Stomach (tissue), 8 donors: ENCODE measurements around the gene PRODH2. TPM values are rescaled to one million over a fixed set of nuclear protein-coding genes. Genes with fewer than 3 reads are reported as not detected.

Source experiments
- polyA plus RNA-seq, 3 donors: library from polyadenylated mRNA; stranded (reverse); fragments of 200-250 nt; gene quantifications; one replicate each; pipeline ENCODE4 v1.2.3, GENCODE V29; 2013
- total RNA-seq, 5 donors: library from RNA; depleted of rRNA; stranded (reverse); fragments of >200 nt; gene quantifications; one replicate each; pipeline versions ENCODE4 v1.1.0 to v1.2.3, GENCODE V29; 2014 to 2016
- donor health status: healthy with polysubstance abuse.
- donor health status: Bipolar disorder and iron deficiency.
- donor health status: healthy.

PRODH2 gene
- total and polyA plus RNA-seq, 8 donors, result 0.23 TPM; not detected in 7

Other genes starting within 250 kb of the PRODH2 start
- 100 to 1,000 TPM in 4 of 5 donors, 1 to 10 TPM in 1; 9.8 to 890 (median 236) TPM for gene ATP4A, start 249.2 kb downstream of the PRODH2 start, total RNA-seq
- gene ATP4A, start 249.2 kb downstream of the PRODH2 start, polyA plus RNA-seq, result 100 to 1,000 TPM; 257 to 357 (median 345) TPM
- gene PMIS2, start 226.7 kb downstream of the PRODH2 start, total RNA-seq, result not detected
- not detected for gene PMIS2, start 226.7 kb downstream of the PRODH2 start, polyA plus RNA-seq
- gene HAUS5, start 200.1 kb downstream of the PRODH2 start, total RNA-seq, result 10 to 100 TPM in 1 of 5 donors, 1 to 10 TPM in 4; 4.1 to 23.2 (median 4.9) TPM
- gene HAUS5, start 200.1 kb downstream of the PRODH2 start, polyA plus RNA-seq, result 10 to 100 TPM in 1 of 3 donors, 1 to 10 TPM in 2; 4.4 to 17.0 (median 5.6) TPM
- gene RBM42, start 183.8 kb downstream of the PRODH2 start, total RNA-seq, result 100 to 1,000 TPM in 1 of 5 donors, 10 to 100 TPM in 4; 26.6 to 133 (median 46.9) TPM
- gene RBM42, start 183.8 kb downstream of the PRODH2 start, polyA plus RNA-seq, result 10 to 100 TPM; 56.5 to 60.8 (median 58.6) TPM
- gene ETV2, start 171.1 kb downstream of the PRODH2 start, total RNA-seq, result 10 to 100 TPM in 1 of 5 donors, under 1 TPM in 1, not detected in 3; 0.55 to 11.7 TPM
- gene ETV2, start 171.1 kb downstream of the PRODH2 start, polyA plus RNA-seq, result 1 to 10 TPM; 4.5 to 6.3 (median 6.1) TPM
- gene COX6B1, start 164.5 kb downstream of the PRODH2 start, total RNA-seq, result 100 to 1,000 TPM; 198 to 680 (median 373) TPM
- gene COX6B1, start 164.5 kb downstream of the PRODH2 start, polyA plus RNA-seq, result 1,000 to 10,000 TPM; 1,105 to 1,293 (median 1,217) TPM
- gene UPK1A, start 146.3 kb downstream of the PRODH2 start, total RNA-seq, result not detected
- under 1 TPM in 1 of 3 donors, not detected in 2; 0.08 TPM for gene UPK1A, start 146.3 kb downstream of the PRODH2 start, polyA plus RNA-seq
- 1 to 10 TPM in 1 of 5 donors, not detected in 4; 8.2 TPM for gene ZBTB32, start 108.3 kb downstream of the PRODH2 start, total RNA-seq
- under 1 TPM in 2 of 3 donors, not detected in 1; 0.43 to 0.46 TPM for gene ZBTB32, start 108.3 kb downstream of the PRODH2 start, polyA plus RNA-seq
- 10 to 100 TPM in 4 of 5 donors, 1 to 10 TPM in 1; 8.3 to 92.4 (median 24.9) TPM for gene KMT2B, start 94.8 kb downstream of the PRODH2 start, total RNA-seq
- 10 to 100 TPM; 13.9 to 22.6 (median 15.1) TPM for gene KMT2B, start 94.8 kb downstream of the PRODH2 start, polyA plus RNA-seq
- 10 to 100 TPM in 2 of 5 donors, 1 to 10 TPM in 3; 3.6 to 36.8 (median 9.0) TPM for gene IGFLR1, start 70.4 kb downstream of the PRODH2 start, total RNA-seq
- 10 to 100 TPM in 1 of 3 donors, 1 to 10 TPM in 2; 6.4 to 15.6 (median 9.8) TPM for gene IGFLR1, start 70.4 kb downstream of the PRODH2 start, polyA plus RNA-seq
- gene U2AF1L4, start 67.4 kb downstream of the PRODH2 start, total RNA-seq, result 10 to 100 TPM; 11.4 to 98.0 (median 57.1) TPM
- 10 to 100 TPM; 27.6 to 53.0 (median 44.8) TPM for gene U2AF1L4, start 67.4 kb downstream of the PRODH2 start, polyA plus RNA-seq
- 10 to 100 TPM in 3 of 5 donors, 1 to 10 TPM in 1, not detected in 1; 9.3 to 58.0 (median 32.2) TPM for gene PSENEN, start 67.2 kb downstream of the PRODH2 start, total RNA-seq
- 100 to 1,000 TPM in 1 of 3 donors, 10 to 100 TPM in 2; 49.2 to 101 (median 51.0) TPM for gene PSENEN, start 67.2 kb downstream of the PRODH2 start, polyA plus RNA-seq
- 10 to 100 TPM in 3 of 5 donors, 1 to 10 TPM in 2; 2.3 to 26.5 (median 17.9) TPM for gene LIN37, start 64.3 kb downstream of the PRODH2 start, total RNA-seq
- 10 to 100 TPM; 21.5 to 44.9 (median 29.2) TPM for gene LIN37, start 64.3 kb downstream of the PRODH2 start, polyA plus RNA-seq
- gene HSPB6, start 55.8 kb downstream of the PRODH2 start, total RNA-seq, result 100 to 1,000 TPM in 3 of 5 donors, 10 to 100 TPM in 2; 25.0 to 492 (median 209) TPM
- gene HSPB6, start 55.8 kb downstream of the PRODH2 start, polyA plus RNA-seq, result 10 to 100 TPM; 45.0 to 84.9 (median 71.5) TPM
- 10 to 100 TPM in 4 of 5 donors, 1 to 10 TPM in 1; 5.9 to 61.3 (median 36.5) TPM for gene PROSER3, start 54.7 kb downstream of the PRODH2 start, total RNA-seq
- 1 to 10 TPM; 3.6 to 6.7 (median 4.5) TPM for gene PROSER3, start 54.7 kb downstream of the PRODH2 start, polyA plus RNA-seq
- gene ARHGAP33, start 37.3 kb downstream of the PRODH2 start, total RNA-seq, result 10 to 100 TPM in 4 of 5 donors, 1 to 10 TPM in 1; 5.1 to 73.6 (median 25.4) TPM
- gene ARHGAP33, start 37.3 kb downstream of the PRODH2 start, polyA plus RNA-seq, result 1 to 10 TPM; 1.4 to 8.0 (median 6.9) TPM
- gene NPHS1, start 39.7 kb upstream of the PRODH2 start, total RNA-seq, result 10 to 100 TPM in 1 of 5 donors, 1 to 10 TPM in 1, under 1 TPM in 1, not detected in 2; 0.37 to 17.9 (median 5.4) TPM
- gene NPHS1, start 39.7 kb upstream of the PRODH2 start, polyA plus RNA-seq, result under 1 TPM; 0.10 to 0.61 (median 0.25) TPM
- gene KIRREL2, start 44.1 kb upstream of the PRODH2 start, total RNA-seq, result under 1 TPM in 2 of 5 donors, not detected in 3; 0.43 to 0.73 TPM
- gene KIRREL2, start 44.1 kb upstream of the PRODH2 start, polyA plus RNA-seq, result under 1 TPM in 2 of 3 donors, not detected in 1; 0.56 to 0.65 TPM
- 10 to 100 TPM in 4 of 5 donors, 1 to 10 TPM in 1; 5.3 to 76.5 (median 18.8) TPM for gene APLP1, start 55.7 kb upstream of the PRODH2 start, total RNA-seq
- gene APLP1, start 55.7 kb upstream of the PRODH2 start, polyA plus RNA-seq, result 10 to 100 TPM; 12.5 to 31.3 (median 18.1) TPM
- gene NFKBID, start 87.7 kb upstream of the PRODH2 start, total RNA-seq, result 10 to 100 TPM in 3 of 5 donors, 1 to 10 TPM in 1, not detected in 1; 6.6 to 42.0 (median 17.6) TPM
- 1 to 10 TPM; 2.4 to 7.1 (median 3.3) TPM for gene NFKBID, start 87.7 kb upstream of the PRODH2 start, polyA plus RNA-seq
- gene HCST, start 89.7 kb upstream of the PRODH2 start, total RNA-seq, result 10 to 100 TPM in 1 of 5 donors, 1 to 10 TPM in 1, not detected in 3; 5.0 to 12.5 TPM
- 10 to 100 TPM in 1 of 3 donors, 1 to 10 TPM in 2; 8.2 to 11.3 (median 9.2) TPM for gene HCST, start 89.7 kb upstream of the PRODH2 start, polyA plus RNA-seq
- 10 to 100 TPM in 2 of 5 donors, 1 to 10 TPM in 1, not detected in 2; 9.4 to 72.3 (median 14.1) TPM for gene TYROBP, start 95.5 kb upstream of the PRODH2 start, total RNA-seq
- gene TYROBP, start 95.5 kb upstream of the PRODH2 start, polyA plus RNA-seq, result 100 to 1,000 TPM in 1 of 3 donors, 10 to 100 TPM in 2; 38.4 to 106 (median 87.2) TPM
- 10 to 100 TPM in 2 of 5 donors, 1 to 10 TPM in 2, under 1 TPM in 1; 0.73 to 48.1 (median 4.0) TPM for gene LRFN3, start 123.5 kb upstream of the PRODH2 start, total RNA-seq
- gene LRFN3, start 123.5 kb upstream of the PRODH2 start, polyA plus RNA-seq, result 1 to 10 TPM; 2.0 to 6.7 (median 2.6) TPM
- 10 to 100 TPM in 3 of 5 donors, 1 to 10 TPM in 1, not detected in 1; 8.0 to 38.1 (median 21.1) TPM for gene SDHAF1, start 182.3 kb upstream of the PRODH2 start, total RNA-seq
- 10 to 100 TPM; 19.2 to 31.2 (median 28.3) TPM for gene SDHAF1, start 182.3 kb upstream of the PRODH2 start, polyA plus RNA-seq
- 10 to 100 TPM in 1 of 5 donors, 1 to 10 TPM in 3, not detected in 1; 1.3 to 11.2 (median 5.4) TPM for gene SYNE4, start 196.0 kb upstream of the PRODH2 start, total RNA-seq
- gene SYNE4, start 196.0 kb upstream of the PRODH2 start, polyA plus RNA-seq, result 1 to 10 TPM; 3.5 to 5.8 (median 4.6) TPM
- gene ALKBH6, start 201.4 kb upstream of the PRODH2 start, total RNA-seq, result 100 to 1,000 TPM in 2 of 5 donors, 10 to 100 TPM in 1, 1 to 10 TPM in 2; 8.8 to 187 (median 44.2) TPM
- 10 to 100 TPM in 2 of 3 donors, 1 to 10 TPM in 1; 9.8 to 25.8 (median 13.7) TPM for gene ALKBH6, start 201.4 kb upstream of the PRODH2 start, polyA plus RNA-seq
- gene CLIP3, start 220.0 kb upstream of the PRODH2 start, total RNA-seq, result 10 to 100 TPM in 1 of 5 donors, 1 to 10 TPM in 4; 1.8 to 17.1 (median 7.5) TPM
- gene CLIP3, start 220.0 kb upstream of the PRODH2 start, polyA plus RNA-seq, result 1 to 10 TPM; 4.5 to 8.3 (median 5.5) TPM
- gene THAP8, start 241.4 kb upstream of the PRODH2 start, total RNA-seq, result 10 to 100 TPM in 1 of 5 donors, 1 to 10 TPM in 1, under 1 TPM in 2, not detected in 1; 0.29 to 12.8 (median 5.1) TPM
- 1 to 10 TPM; 4.4 to 4.7 (median 4.7) TPM for gene THAP8, start 241.4 kb upstream of the PRODH2 start, polyA plus RNA-seq
- gene WDR62, start 242.1 kb upstream of the PRODH2 start, total RNA-seq, result 10 to 100 TPM in 1 of 5 donors, 1 to 10 TPM in 3, under 1 TPM in 1; 0.29 to 15.2 (median 2.7) TPM
- gene WDR62, start 242.1 kb upstream of the PRODH2 start, polyA plus RNA-seq, result 1 to 10 TPM in 2 of 3 donors, under 1 TPM in 1; 0.31 to 1.3 (median 1.2) TPM